Right lobe of liver (tissue), 4 donors: Measurements from ENCODE around the gene CNTNAP4.

Experiments used
- CTCF ChIP-seq, 4 donors: fragments of 200-600 bp in 3 of 4; fragments of 450-650 bp in 1 of 4; IDR thresholded peaks; one replicate each; pipeline versions ENCODE4 v1.5.1 to v1.8.0; 2016 to 2022; ENCODE audit warnings: antibody characterized with exemption in 4 of 4, mild to moderate bottlenecking in 2 of 4
- POLR2A ChIP-seq: fragments of 450-650 bp; IDR thresholded peaks from one replicate; pipeline ENCODE4 v1.6.1; 2017; ENCODE audit warnings: antibody characterized with exemption, mild to moderate bottlenecking
- donor health status: DM: no; HTN: no; CAD: no.
- donor health status: DM: no; HTN: no; CAD: no.
- donor health status: DM: no; HTN: yes; CAD: no.

GRCh38 chr16:76444832-76445231, 167.6 kb downstream of the CNTNAP4 start:
- TF ChIP-seq CTCF (IDR thresholded peaks at IDR 0.05) (no peak), POLR2A (no peak)
